Daoy (cell line): ENCODE measurements around the gene PPME1. TPM values are rescaled to one million over a fixed set of nuclear protein-coding genes. Genes with fewer than 3 reads are reported as not detected.
"Not testable (repeated sequence)": the region's sequence is repeated elsewhere in the genome, so short reads cannot be mapped to it uniquely, and the experiment has no call there.

Experiments
- DNase-seq: peaks from one replicate; pipeline ENCODE4 v3.0.0-alpha.2; 2015; ENCODE audit warnings: low read depth
- total RNA-seq: library from RNA; depleted of rRNA; stranded (reverse); fragments of >200 nt; shearing (Covaris generic); gene quantifications from 2 replicates; pipeline ENCODE4 v1.2.3, GENCODE V29; 2014; rRNA removed

PPME1 gene, protein sequence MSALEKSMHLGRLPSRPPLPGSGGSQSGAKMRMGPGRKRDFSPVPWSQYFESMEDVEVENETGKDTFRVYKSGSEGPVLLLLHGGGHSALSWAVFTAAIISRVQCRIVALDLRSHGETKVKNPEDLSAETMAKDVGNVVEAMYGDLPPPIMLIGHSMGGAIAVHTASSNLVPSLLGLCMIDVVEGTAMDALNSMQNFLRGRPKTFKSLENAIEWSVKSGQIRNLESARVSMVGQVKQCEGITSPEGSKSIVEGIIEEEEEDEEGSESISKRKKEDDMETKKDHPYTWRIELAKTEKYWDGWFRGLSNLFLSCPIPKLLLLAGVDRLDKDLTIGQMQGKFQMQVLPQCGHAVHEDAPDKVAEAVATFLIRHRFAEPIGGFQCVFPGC
- 68.9 and 121 TPM in 2 replicates for total RNA-seq

DNA sequence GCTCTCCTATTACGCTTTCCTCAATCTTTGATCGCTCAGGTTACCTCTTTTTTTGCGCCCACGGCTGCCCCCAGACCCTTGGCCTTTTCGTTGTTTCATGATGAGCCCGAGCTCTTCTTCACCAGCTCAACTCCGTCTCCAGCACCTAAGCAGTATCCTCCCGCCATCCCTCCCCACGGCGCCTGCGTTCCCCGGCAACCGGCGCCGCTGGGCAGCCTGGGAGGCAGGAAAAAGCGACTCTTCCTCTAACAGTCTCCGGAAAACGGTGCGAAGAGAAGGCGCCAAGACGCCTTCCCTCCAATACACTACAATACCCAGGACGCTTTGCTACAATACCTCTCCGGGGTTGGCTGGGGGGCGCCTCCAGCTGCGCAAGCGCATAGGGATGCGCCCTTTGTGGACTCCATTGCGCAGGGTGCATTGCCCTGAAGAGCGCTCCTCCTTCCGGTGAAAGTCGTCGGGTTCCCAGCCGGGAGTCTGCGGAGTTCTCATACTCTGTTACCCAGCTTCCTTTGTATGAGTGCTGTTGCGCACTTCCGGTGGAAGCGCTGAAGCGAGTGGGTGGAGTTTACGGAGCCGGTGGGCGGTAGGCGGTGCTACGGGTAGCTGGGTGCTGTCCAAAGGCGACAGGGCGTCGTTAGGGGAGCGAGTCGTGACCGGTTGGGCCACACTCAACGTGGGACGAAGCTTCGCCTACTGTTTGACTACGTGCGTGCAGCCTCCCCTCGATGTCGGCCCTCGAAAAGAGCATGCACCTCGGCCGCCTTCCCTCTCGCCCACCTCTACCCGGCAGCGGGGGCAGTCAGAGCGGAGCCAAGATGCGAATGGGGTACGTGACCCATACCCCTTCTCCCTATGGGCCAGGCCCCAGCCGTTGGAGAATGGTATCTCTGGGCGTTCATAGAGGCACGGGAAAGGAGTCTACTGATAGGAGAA, at the start of gene PPME1, which contains the start of gene C2CD3:
Gene PPME1 (plus strand): TSS at position 596 of the 936 bp plus-strand sequence. CDS start 133 bp downstream, at position 729.
Gene C2CD3 (minus strand): TSS at position 309 of the 936 bp plus-strand sequence. CDS start 210 bp downstream, at position 99.
- peak; percentile 99 for DNase-seq

DNA sequence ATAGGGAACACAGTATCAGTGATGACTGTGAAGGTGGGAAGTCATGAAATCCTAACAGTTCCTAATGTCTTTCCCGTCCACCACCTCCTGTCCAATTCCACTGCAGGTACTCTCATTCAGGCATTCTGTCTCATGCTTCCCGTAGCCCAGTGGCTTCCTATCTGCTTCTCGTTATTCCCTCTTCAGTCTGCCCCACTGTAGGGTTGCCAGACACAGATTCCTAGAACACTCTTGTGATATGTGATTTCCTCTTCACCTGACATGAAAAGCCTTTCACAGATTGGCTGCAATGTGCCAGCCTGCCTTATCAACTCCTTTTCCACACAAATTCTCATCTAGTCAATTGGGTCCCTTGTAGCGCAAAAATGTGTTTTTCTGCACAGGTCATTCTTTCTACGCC, 49.3 kb upstream of the PPME1 start:
- DNase-seq, result no peak

DNA sequence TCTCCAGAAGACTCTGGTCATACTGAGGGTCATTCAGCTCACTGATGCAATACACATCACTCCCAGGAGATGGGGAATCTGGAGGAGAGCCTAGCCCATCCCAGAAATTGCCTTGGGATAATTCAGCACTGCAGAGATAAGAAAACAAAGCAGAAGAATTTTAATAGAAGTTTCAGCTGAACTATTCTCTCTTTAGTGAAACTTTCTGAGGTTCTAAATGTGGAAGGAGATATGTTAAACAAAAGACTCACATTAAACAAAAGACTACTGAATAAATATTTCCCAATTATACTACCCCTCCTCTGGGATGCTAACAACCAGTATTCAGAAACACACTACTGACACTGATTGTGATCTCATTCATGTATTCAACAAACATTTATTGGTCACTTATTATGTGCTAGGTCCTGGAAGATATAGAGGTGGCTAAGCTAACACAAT, 48.1 kb upstream of the PPME1 start:
- DNase-seq, result no peak

DNA sequence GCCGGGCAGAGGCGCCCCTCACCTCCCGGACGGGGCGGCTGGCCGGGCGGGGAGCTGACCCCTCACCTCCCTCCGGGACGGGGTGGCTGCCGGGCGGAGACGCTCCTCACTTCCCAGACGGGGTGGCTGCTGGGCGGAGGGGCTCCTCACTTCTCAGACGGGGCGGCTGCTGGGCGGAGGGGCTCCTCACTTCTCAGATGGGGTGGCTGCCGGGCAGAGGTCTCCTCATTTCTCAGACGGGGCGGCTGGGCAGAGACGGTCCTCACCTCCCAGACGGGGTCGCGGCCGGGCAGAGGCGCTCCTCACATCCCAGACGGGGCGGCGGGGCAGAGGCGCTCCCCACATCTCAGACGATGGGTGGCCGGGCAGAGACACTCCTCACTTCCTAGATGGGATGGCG, 42.0 kb upstream of the PPME1 start:
- not testable (repeated sequence) for DNase-seq

DNA sequence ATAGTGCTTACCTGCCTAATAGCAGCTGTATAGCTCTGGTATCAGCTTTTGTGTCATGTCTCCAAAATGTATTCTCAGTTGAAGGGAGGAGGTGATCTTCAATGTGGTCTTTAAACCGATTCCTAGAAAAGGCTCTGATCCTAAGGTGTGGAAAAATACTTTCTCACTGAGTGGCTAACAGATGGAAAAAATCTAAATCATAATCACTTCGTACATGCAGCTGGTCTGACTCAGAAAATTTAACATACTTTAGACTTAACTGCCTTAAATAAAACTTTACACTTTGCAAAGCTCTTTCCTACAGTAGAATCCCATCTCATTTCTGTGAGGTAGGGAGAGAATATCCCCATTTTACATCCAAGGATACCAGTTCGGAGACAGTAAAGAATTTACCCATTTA, 38.3 kb upstream of the PPME1 start:
- no peak for DNase-seq

DNA sequence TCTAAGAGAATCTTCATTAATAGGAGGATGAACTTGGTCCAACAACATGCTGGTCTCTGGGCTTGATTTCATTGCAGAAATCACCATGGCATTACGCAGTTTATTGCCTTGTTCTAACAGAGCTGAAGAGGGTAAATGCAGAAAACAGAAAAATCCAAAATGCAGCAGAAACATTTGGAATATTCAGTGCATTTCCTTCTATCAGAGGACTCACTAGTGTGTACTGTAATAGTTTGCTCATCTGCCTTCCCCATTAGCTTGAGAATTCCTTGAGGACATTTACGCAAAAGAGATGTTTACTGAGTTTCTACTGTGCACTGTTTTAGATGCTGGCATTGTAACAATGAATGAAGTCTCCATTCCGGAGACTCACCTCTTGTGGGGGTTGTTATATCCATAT, 37.7 kb upstream of the PPME1 start:
- DNase-seq, result no peak

DNA sequence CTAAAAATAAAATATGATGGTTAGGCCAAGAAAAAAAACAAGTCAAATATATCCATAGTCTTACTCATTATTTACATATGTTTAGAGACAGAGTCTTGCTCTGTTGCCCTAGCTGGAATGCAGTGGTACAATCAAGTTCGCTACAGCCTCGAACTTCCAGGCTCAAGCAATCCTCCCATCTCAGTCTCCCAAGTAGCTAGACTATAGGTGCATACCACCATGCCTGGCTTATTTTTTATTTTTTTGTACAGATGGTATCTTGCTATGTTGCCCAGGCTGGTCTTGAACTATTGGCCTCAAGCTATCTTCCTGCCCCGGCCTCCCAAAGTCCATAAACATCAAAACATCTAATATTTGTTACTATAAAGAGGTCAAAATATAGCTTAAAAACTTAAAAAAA, 36.4 kb upstream of the PPME1 start:
- no peak for DNase-seq

DNA sequence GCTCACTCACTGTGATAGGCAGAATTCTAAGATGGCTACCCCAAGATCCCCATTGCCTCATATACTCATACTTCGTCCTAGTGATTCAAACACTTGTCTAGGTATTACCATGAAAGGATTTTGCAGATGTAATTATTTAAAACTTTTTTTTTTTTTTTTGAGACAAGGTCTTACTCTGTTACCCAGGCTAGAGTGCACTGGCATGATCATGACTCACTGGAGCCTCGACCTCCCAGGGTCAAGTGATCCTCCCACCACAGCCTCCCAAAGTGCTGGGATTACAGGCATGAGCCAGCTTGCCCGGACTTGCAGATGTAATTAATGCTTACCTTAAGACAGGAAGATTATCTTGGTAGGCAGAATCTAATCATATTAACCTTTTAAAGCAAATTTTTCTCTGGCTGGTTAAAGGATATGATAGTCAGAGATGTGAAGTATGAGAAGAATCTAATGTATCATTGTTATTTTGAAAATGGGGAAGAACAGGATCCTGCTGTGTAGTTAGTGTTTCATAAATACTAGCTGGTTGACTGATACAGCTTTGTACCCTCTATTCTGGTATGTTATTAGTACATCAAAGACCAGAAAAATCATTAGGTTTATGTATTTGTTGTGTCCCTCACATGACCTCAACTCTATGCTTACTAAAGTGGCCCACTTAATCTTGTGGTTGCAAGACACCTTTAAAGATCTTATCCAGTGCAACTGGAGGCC, 35.8 kb upstream of the PPME1 start:
- peak; percentile 80 for DNase-seq

DNA sequence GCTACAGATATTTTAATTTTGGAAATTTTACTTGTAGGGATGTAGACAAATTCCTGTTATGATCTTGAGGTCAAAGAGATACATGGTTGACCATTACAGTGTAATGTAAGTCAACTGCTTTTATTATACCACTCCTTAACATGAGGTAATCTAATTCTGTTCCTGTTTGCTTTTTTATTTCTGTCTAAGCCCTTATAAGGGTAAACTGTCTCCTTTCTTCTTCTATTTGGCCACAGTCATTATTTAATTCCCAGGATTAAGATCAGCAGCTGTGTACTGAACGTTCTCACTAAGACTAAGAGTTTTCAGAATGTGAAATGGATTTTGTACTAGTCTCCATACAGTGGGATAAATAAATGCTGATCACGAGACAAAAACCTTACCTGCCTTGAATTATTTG, 33.1 kb upstream of the PPME1 start:
- DNase-seq, result no peak

DNA sequence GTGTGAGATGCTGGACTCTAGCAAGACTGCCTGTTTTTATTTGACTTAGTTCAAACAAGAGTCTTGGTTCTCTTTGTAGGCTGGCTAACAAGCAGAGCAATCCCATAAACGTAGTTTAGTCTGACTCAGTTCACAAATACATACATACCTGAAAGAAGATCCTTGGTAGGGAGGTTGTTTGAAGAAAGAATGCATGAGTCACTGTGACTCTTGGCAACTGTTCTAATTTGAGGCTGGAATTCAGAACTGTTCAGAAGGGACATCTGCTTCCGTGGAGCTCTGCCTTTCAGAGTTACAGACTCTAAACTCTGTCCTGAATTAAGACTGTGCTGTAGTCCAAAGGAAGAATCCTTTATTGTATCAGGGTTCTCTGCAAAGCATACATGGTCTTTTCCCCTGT, 32.5 kb upstream of the PPME1 start:
- peak; percentile 90 for DNase-seq

DNA sequence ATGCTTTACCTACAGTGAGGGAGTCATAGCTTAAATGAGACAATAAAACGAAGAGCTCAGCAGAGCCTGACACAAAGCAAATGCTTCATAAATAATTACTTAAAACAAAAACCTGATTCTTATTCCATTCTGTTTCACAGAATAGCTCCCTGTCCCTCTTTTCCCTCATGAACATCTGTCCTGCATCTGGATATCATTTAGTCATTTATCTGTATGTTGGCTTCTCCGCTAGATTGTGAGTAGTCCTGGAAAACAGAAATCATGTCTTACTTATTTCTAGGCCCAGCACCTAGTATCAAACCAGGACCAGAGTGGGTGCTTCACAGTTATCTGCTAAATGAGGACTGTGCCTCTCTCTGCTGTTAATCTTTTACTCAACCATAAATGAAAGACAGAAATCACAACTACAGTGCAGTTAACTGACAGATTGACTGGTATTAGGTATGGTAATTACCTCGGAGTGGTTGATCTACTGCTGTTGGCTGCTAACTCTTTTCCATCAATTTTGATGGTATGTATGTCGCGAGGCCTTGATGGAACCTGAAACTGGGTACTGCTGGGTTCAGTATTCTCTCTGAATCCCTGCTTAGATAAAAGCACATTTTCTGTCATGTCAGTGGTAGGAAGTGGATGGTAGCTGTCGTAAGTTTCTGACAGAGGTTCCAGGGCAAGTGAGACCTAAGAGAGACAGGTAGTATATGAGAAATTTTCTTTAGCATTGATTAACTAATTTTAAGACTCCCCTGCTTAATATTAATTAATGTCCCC, 31.8 kb upstream of the PPME1 start:
- DNase-seq, result no peak

DNA sequence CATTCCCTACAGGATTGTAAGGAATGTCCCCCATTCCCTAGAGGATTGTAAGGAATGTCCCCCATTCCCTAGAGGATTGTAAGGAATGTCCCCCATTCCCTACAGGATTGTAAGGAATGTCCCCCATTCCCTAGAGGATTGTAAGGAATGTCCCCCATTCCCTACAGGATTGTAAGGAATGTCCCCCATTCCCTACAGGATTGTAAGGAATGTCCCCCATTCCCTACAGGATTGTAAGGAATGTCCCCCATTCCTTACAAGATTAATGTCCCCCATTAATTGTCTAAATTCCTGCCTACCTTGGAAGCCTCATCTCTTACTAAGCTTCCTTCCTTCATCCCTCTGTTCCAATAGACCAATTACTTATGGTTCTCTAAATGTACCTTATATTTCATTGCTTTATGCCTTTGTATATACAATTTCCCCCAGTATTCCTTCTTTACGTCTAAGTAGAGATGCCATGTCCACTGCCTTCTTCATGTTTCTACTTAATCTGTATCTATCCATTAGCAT, 31.1 kb upstream of the PPME1 start:
- not testable (repeated sequence) for DNase-seq

DNA sequence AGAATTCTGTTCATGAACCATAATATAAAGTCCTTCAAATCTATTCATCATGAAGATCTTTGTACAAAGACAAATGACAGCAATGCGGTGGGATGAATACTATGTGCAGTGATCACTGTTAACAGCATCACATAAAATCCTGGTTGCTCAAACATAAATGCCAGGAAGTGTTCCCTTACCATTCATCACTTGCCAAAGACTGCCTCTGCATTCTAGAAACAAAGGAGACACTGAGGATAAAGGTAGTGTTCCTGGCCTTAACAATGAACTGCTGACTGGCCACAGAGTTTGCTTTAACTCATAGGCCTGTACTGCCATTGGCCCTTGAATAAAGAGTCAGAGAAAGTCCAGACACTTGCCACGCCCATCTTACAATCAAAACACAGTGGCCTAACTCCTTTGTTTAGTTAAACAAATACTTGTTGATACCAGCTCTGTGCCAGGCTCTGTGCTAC, 29.8 kb upstream of the PPME1 start:
- no peak for DNase-seq

DNA sequence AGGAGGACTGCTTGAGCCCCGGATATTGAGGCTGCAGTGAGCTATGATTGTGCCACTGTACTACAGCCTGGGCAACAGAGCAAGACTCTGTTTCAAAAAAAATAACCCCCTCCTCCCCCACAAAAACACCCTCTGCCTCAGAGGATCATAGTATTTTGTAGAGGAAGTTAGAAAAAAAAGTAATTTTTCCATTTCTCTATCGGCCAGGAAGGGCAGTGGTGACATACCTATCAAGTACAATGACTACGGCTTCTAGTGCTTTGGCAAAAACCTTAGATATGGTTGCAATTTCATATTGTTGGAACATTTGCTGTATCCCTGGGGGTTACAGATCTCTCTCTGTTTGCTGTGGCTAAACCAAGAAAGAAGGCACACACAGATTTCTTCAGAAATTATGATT, 29.2 kb upstream of the PPME1 start:
- no peak for DNase-seq

DNA sequence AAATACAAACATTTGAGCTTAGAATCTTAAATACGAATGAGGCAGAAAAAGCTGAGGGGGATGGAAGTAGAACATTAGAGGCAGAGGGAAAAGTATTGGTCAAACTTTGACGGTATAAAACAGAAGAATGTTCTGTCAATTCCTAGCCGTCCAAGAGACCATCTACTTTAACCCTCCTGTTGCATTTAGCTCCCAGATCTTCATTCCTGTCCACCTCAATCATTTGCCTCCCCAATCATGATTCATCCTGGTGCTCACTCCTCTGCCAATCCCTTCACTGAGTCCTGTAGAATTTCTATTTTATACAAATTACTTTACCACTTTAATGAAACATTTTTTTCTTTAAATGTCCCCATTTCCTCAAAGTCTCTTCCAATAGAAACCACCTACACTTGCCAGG, 28.5 kb upstream of the PPME1 start:
- DNase-seq, result no peak

DNA sequence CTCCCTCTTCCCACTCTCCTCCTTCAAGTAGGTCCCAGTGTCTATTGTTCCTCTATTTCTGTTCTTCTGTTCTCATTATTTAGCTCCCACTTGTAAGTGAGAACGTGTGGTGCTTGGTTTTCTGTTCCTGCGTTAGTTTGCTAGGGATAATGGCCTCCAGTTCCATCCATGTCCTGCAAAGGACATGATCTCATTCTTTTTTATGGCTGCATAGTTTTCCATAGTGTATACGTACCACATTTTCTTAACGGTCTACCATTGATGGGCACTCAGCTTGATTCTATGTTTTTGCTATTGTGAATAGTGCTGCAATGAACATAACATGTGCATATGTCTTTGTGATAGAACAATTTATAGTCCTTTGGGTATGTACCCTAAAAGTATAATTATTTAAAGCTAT, 26.5 kb upstream of the PPME1 start:
- no peak for DNase-seq

DNA sequence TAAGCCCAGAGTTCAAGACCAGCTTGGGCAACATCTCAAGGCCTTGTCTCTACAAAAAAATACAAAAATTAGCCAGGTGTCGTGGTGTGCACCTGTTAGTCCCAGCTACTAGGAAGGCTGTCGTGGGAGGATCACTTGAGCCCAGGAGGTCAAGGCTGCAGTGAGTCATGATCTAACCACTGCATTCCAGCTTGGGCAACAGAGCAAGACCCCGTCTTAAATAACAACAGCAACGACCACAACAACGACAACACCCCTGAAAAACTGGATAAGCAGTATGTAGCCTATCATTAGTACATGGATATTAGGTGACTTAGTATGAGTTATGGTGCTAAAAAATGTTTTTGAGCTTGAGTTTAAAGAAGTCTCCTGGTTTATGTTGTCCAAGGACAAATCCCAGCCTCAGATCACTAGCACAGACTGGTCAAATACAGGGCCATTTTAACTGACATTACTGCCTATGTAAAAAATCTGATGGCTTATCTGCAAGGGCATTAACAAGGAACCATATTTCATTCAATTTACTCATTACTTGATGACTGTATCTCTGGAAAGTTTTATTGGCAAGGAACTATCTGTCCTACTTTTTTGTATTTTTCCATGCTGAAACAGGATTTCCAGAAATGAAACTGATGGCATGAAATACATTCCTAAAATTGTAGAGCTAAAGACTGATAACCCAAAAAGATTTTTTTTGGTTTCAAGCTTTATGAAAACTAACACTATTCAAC, 23.7 kb upstream of the PPME1 start:
- DNase-seq, result peak; percentile 40

DNA sequence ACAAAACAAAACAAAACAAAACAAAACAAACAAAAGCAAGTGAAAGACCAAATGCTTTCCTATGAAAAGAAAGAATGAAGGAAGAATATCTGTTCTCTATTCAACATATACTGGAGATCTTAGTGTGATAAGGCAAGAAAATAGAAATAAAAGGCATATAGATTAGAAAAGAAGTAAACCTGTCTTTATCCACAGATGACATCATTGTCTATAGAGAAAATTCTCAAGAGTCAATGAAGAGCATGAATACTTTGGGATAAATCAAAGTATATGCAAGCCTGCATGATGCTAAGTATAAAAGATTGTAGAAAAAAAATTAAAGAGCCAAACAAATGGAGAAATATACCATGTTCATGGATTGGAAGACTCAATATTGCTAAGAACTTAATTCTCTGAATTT, 17.9 kb upstream of the PPME1 start:
- DNase-seq, result no peak

DNA sequence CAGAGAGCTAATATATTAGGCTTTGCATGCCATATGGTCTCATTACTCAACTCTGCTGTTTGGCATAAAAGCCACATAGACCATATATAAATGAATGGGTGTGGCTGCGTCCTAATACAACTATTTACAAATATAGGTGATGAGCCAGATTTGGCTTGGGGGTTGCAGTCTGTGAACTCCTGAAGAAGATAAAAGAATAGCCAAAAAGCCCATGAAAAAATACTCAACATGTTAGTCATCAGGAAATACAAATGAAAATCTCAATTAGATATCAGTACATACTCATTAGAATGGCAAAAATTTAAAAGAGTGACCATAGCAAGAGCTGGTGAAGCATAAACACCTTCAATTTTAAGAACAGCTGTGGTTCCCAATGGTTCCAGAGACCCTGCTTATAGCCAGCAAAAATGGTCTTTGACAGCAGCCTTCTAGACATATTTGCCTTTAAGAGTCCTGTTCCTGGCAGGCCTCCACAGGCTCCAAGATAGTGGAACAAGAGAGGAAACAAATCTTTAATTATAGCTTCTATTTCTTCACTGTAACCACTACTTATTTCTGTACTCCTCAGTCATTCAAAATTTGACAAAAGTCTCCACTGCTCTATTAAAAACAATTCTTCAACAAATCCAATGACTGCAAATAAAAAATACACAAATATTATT, 16.3 kb upstream of the PPME1 start:
- DNase-seq, result no peak

DNA sequence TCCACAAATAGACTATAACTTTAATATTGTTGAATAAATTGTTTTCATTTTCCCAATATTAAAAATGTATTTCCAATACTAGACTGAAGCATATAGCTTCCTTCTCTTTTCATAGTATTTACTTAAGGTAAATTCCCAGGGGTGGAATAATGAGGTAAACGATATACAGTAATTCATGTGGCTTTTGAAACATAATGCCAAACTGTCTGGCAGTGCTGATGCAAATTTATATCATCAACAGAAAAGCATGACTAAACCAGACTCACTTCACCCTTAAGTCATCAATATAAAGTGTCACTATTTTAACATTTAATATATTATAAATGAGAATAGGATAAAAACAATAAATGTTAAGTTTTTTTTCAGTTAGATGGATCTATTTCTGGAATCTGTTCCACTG, 13.9 kb upstream of the PPME1 start:
- no peak for DNase-seq
